ENCODE results near the gene MTA1. TPM values are rescaled to one million over a fixed set of nuclear protein-coding genes. Genes with fewer than 3 reads are reported as not detected.

Gene MTA1
- total and polyA plus RNA-seq, 4 experiments from 2014 or later, result 1.5 to 123 (median 64.2) TPM

GRCh38 chr14:105420974-105421674 lies 1.5 kb downstream of the MTA1 start:
- POLR2A ChIA-PET (ENCODE audit: partially characterized antibody), result interaction anchor here (0.9 to 1.2 kb wide), 3 partner anchors 10 to 69 kb away, joined by 3 to 8 read pairs (median 5); no protein-coding TSS in a partner anchor
- no peaks in the 10 kb centered on the region for H3K36me3 ChIP-seq (ENCODE audit: insufficient read depth, low read length)
- no peak for DNase-seq
- Mint-ChIP-seq H3K27ac (peak overlapping the region; percentile 71 to 89 (median 81)), H3K27me3 (no peaks in the 10 kb centered on the region), H3K4me3 (peak overlapping the region; percentile 82 to 91 (median 86)), H3K36me3 (peaks cover 0 to 7% of the 10 kb centered on the region in 2 donors), H3K4me1 (peaks cover 3 to 41% (median 25%) of the 10 kb centered on the region in 4 donors), H3K9me3 (no peaks in the 10 kb centered on the region)
- CTCF ChIA-PET (ENCODE audit: partially characterized antibody), result no interaction called here
- no peaks in the 10 kb centered on the region for H3K27me3 ChIP-seq (ENCODE audit: insufficient read depth, low read length)
- H3K4me3 ChIP-seq (ENCODE audit: low read length in 2 of 2), result peak overlapping the region in 1 of 2 donors; percentile 54
- intact Hi-C loops (cut with micrococcal nuclease), result no loop called here
- peak overlapping the region; percentile 35 for H3K27ac ChIP-seq (ENCODE audit: low read depth, low read length)
- H3K4me1 ChIP-seq (ENCODE audit: insufficient read depth, low read length), result peaks cover 34% of the 10 kb centered on the region
- H3K9me3 ChIP-seq (ENCODE audit: control insufficient read depth in 1 of 2, low read length in 2 of 2), result no peaks in the 10 kb centered on the region

GRCh38 chr14:105421723-105422615 lies 2.3 kb downstream of the MTA1 start:
- no peaks in the 10 kb centered on the region for H3K27me3 Mint-ChIP-seq
- ChIA-PET POLR2A (ENCODE audit: partially characterized antibody) (interaction anchor here (0.9 to 1.2 kb wide), 3 partner anchors 11 to 68 kb away, joined by 3 to 8 read pairs (median 5); no protein-coding TSS in a partner anchor), CTCF (ENCODE audit: partially characterized antibody) (interaction anchor here (0.7 kb wide), 1 partner anchor 79 kb away, joined by 3 read pairs; no protein-coding TSS in a partner anchor)
- Histone ChIP-seq H3K36me3 (ENCODE audit: insufficient read depth, low read length) (no peaks in the 10 kb centered on the region), H3K27ac (ENCODE audit: low read depth, low read length) (no peak overlapping the region), H3K9me3 (ENCODE audit: control insufficient read depth in 1 of 2, low read length in 2 of 2) (no peaks in the 10 kb centered on the region), H3K4me3 (ENCODE audit: low read length in 2 of 2) (no peak overlapping the region), H3K27me3 (ENCODE audit: insufficient read depth, low read length) (no peaks in the 10 kb centered on the region), H3K4me1 (ENCODE audit: insufficient read depth, low read length) (peaks cover 34% of the 10 kb centered on the region)
- DNase-seq, result no peak
- intact Hi-C loops (cut with micrococcal nuclease), result no loop called here
- peak overlapping the region; percentile 5 to 89 (median 80) for H3K27ac Mint-ChIP-seq
- no peaks in the 10 kb centered on the region for H3K9me3 Mint-ChIP-seq
- H3K4me1 Mint-ChIP-seq, result peaks cover 4 to 48% (median 28%) of the 10 kb centered on the region in 4 donors
- peaks cover 3 to 9% of the 10 kb centered on the region in 2 donors for H3K36me3 Mint-ChIP-seq
- peak overlapping the region; percentile 55 to 91 (median 86) for H3K4me3 Mint-ChIP-seq

- Mint-ChIP-seq H3K27me3 (no peaks in the 10 kb centered on the region), H3K27ac (peak overlapping the region in 5 of 7 donors; percentile 59 to 89 (median 75)), H3K9me3 (no peaks in the 10 kb centered on the region), H3K4me1 (peaks cover 7 to 53% (median 31%) of the 10 kb centered on the region in 4 donors), H3K4me3 (peak overlapping the region in 1 of 8 donors; percentile 54), H3K36me3 (peaks cover 9 to 16% of the 10 kb centered on the region in 2 donors)
- Histone ChIP-seq H3K27ac (ENCODE audit: low read depth, low read length) (no peak overlapping the region), H3K4me1 (ENCODE audit: insufficient read depth, low read length) (peaks cover 34% of the 10 kb centered on the region), H3K4me3 (ENCODE audit: low read length in 2 of 2) (no peak overlapping the region), H3K36me3 (ENCODE audit: insufficient read depth, low read length) (no peaks in the 10 kb centered on the region), H3K27me3 (ENCODE audit: insufficient read depth, low read length) (no peaks in the 10 kb centered on the region), H3K9me3 (ENCODE audit: control insufficient read depth in 1 of 2, low read length in 2 of 2) (no peaks in the 10 kb centered on the region)
- CTCF ChIA-PET (ENCODE audit: partially characterized antibody), result interaction anchor here (0.7 kb wide), 3 partner anchors 49 to 115 kb away, joined by 3 read pairs; no protein-coding TSS in a partner anchor
- intact Hi-C loops (cut with micrococcal nuclease), result no loop called here
- DNase-seq, result no peak
- POLR2A ChIA-PET (ENCODE audit: partially characterized antibody), result no interaction called here
Measured at GRCh38 chr14:105422695-105423487, 3.3 kb downstream of the MTA1 start.

GRCh38 chr14:105423488-105424195 lies 4.0 kb downstream of the MTA1 start:
- POLR2A ChIA-PET (ENCODE audit: partially characterized antibody), result no interaction called here
- CTCF ChIA-PET (ENCODE audit: partially characterized antibody), result interaction anchor here (2.1 kb wide), 1 partner anchor 8 kb away, joined by 6 read pairs; no protein-coding TSS in a partner anchor
- peaks cover 9 to 19% of the 10 kb centered on the region in 2 donors for H3K36me3 Mint-ChIP-seq
- intact Hi-C loops (cut with micrococcal nuclease), result no loop called here
- H3K27ac ChIP-seq (ENCODE audit: low read depth, low read length), result no peak overlapping the region
- no peak overlapping the region for H3K4me3 ChIP-seq (ENCODE audit: low read length in 2 of 2)
- no peaks in the 10 kb centered on the region for H3K36me3 ChIP-seq (ENCODE audit: insufficient read depth, low read length)
- no peaks in the 10 kb centered on the region for H3K27me3 Mint-ChIP-seq
- no peaks in the 10 kb centered on the region for H3K27me3 ChIP-seq (ENCODE audit: insufficient read depth, low read length)
- H3K9me3 ChIP-seq (ENCODE audit: control insufficient read depth in 1 of 2, low read length in 2 of 2), result no peaks in the 10 kb centered on the region
- H3K9me3 Mint-ChIP-seq, result no peaks in the 10 kb centered on the region
- peaks cover 8 to 49% (median 32%) of the 10 kb centered on the region in 4 donors for H3K4me1 Mint-ChIP-seq
- H3K4me1 ChIP-seq (ENCODE audit: insufficient read depth, low read length), result peaks cover 32% of the 10 kb centered on the region
- peak overlapping the region in 1 of 8 donors; percentile 39 for H3K4me3 Mint-ChIP-seq
- peak overlapping the region in 1 of 7 donors; percentile 13 for H3K27ac Mint-ChIP-seq
- DNase-seq, result no peak

GRCh38 chr14:105424861-105425260 lies 5.2 kb downstream of the MTA1 start:
- H3K4me3 Mint-ChIP-seq, result no peak overlapping the region
- POLR2A ChIA-PET (ENCODE audit: partially characterized antibody), result interaction anchor here (1.2 kb wide), 1 partner anchor 65 kb away, joined by 4 read pairs; no protein-coding TSS in a partner anchor
- Histone ChIP-seq H3K9me3 (ENCODE audit: control insufficient read depth in 1 of 2, low read length in 2 of 2) (no peaks in the 10 kb centered on the region), H3K27me3 (ENCODE audit: insufficient read depth, low read length) (no peaks in the 10 kb centered on the region), H3K4me3 (ENCODE audit: low read length in 2 of 2) (no peak overlapping the region), H3K4me1 (ENCODE audit: insufficient read depth, low read length) (peaks cover 24% of the 10 kb centered on the region), H3K27ac (ENCODE audit: low read depth, low read length) (no peak overlapping the region), H3K36me3 (ENCODE audit: insufficient read depth, low read length) (no peaks in the 10 kb centered on the region)
- peak overlapping the region in 1 of 7 donors; percentile 31 for H3K27ac Mint-ChIP-seq
- no peaks in the 10 kb centered on the region for H3K27me3 Mint-ChIP-seq
- H3K9me3 Mint-ChIP-seq, result no peaks in the 10 kb centered on the region
- H3K4me1 Mint-ChIP-seq, result peaks cover 8 to 43% (median 30%) of the 10 kb centered on the region in 4 donors
- CTCF ChIA-PET (ENCODE audit: partially characterized antibody), result interaction anchor here (2.1 kb wide), 1 partner anchor 9 kb away, joined by 6 read pairs; no protein-coding TSS in a partner anchor
- no peak for DNase-seq
- peaks cover 9 to 21% of the 10 kb centered on the region in 2 donors for H3K36me3 Mint-ChIP-seq
- intact Hi-C loops (cut with micrococcal nuclease), result no loop called here

GRCh38 chr14:105425823-105426247 lies 6.2 kb downstream of the MTA1 start:
- intact Hi-C loops (cut with micrococcal nuclease), result no loop called here
- peaks cover 8 to 40% (median 27%) of the 10 kb centered on the region in 4 donors for H3K4me1 Mint-ChIP-seq
- DNase-seq, result no peak
- H3K9me3 Mint-ChIP-seq, result no peaks in the 10 kb centered on the region
- no peak overlapping the region for H3K4me3 Mint-ChIP-seq
- Histone ChIP-seq H3K4me3 (ENCODE audit: low read length in 2 of 2) (no peak overlapping the region), H3K27me3 (ENCODE audit: insufficient read depth, low read length) (no peaks in the 10 kb centered on the region), H3K36me3 (ENCODE audit: insufficient read depth, low read length) (no peaks in the 10 kb centered on the region), H3K27ac (ENCODE audit: low read depth, low read length) (no peak overlapping the region), H3K9me3 (ENCODE audit: control insufficient read depth in 1 of 2, low read length in 2 of 2) (no peaks in the 10 kb centered on the region), H3K4me1 (ENCODE audit: insufficient read depth, low read length) (peaks cover 19% of the 10 kb centered on the region)
- peaks cover 15 to 26% of the 10 kb centered on the region in 2 donors for H3K36me3 Mint-ChIP-seq
- no peaks in the 10 kb centered on the region for H3K27me3 Mint-ChIP-seq
- H3K27ac Mint-ChIP-seq, result peak overlapping the region in 1 of 7 donors; percentile 4
- ChIA-PET POLR2A (ENCODE audit: partially characterized antibody) (no interaction called here), CTCF (ENCODE audit: partially characterized antibody) (interaction anchor here (2.1 kb wide), 1 partner anchor 10 kb away, joined by 6 read pairs; no protein-coding TSS in a partner anchor)
